Naive thymus-derived CD4-positive, alpha-beta T cell (primary cell): Measurements from ENCODE around the gene ABL1. TPM values are rescaled to one million over a fixed set of nuclear protein-coding genes. Genes with fewer than 3 reads are reported as not detected.

ENCODE experiments used
- ATAC-seq: fragments of 150-1000 bp; cut with Tn5 transposase; 2 replicates; pipeline ENCODE4 v1.10.0; 2021; ENCODE audit warnings: mild to moderate bottlenecking, moderate library complexity
- CTCF ChIA-PET: fragments of 350-600 bp; sonication (Branson Sonifier 250); formaldehyde crosslinking; loops from one replicate; lab custom pipeline; 2021; ENCODE audit warnings: antibody characterized with exemption; lab: Charles Lee
- POLR2A ChIA-PET: fragments of 350-600 bp; sonication (Branson Sonifier 250); formaldehyde crosslinking; loops from one replicate; lab custom pipeline; 2021; ENCODE audit warnings: antibody characterized with exemption, inconsistent platforms; lab: Charles Lee
- DNase-seq, 9 donors: peaks; one replicate each; pipeline versions ENCODE4 v3.0.0 to v3.0.0-alpha.2; 2020 to 2022; ENCODE audit warnings: mixed read lengths in 1 of 9
- H3K27ac ChIP-seq: one replicate; pipeline ENCODE4 v1.7.0; 2013; ENCODE audit warnings: mild to moderate bottlenecking, low read depth, low read length, moderate library complexity
- H3K27me3 ChIP-seq, 2 donors: one replicate each; pipeline ENCODE4 v1.7.0; 2013; ENCODE audit warnings: low read length in 2 of 2, mild to moderate bottlenecking in 2 of 2, moderate library complexity in 2 of 2; ENCODE audit not compliant: control insufficient read depth in 2 of 2, insufficient read depth in 2 of 2
- H3K36me3 ChIP-seq, 3 experiments: 1 replicate in 2 of 3; 2 replicates in 1 of 3; pipeline ENCODE4 v1.7.0; 2013; ENCODE audit warnings: low read length in 3 of 3, mild to moderate bottlenecking in 3 of 3, moderate library complexity in 1 of 3; ENCODE audit not compliant: insufficient read depth in 3 of 3, control insufficient read depth in 2 of 3
- H3K4me1 ChIP-seq, 2 donors: one replicate each; pipeline ENCODE4 v1.7.0; 2013; ENCODE audit warnings: low read length in 2 of 2, mild to moderate bottlenecking in 2 of 2, moderate library complexity in 1 of 2; ENCODE audit not compliant: control insufficient read depth in 2 of 2, insufficient read depth in 2 of 2
- H3K4me3 ChIP-seq: 2 replicates; pipeline ENCODE4 v1.7.0; 2013; ENCODE audit warnings: mild to moderate bottlenecking, low read length
- H3K9me3 ChIP-seq, 3 experiments: 1 replicate in 2 of 3; 2 replicates in 1 of 3; pipeline ENCODE4 v1.7.0; 2013; ENCODE audit warnings: low read length in 3 of 3; ENCODE audit not compliant: control insufficient read depth in 2 of 3
- H3K27ac Mint-ChIP-seq, 9 donors: one replicate each; pipeline ENCODE4 v1.8.0; 2020 to 2022; ENCODE audit warnings: mixed read lengths in 9 of 9, mild to moderate bottlenecking in 8 of 9, moderate library complexity in 5 of 9, inconsistent platforms in 2 of 9
- H3K27me3 Mint-ChIP-seq, 5 donors: one replicate each; pipeline ENCODE4 v1.8.0; 2021 to 2022; ENCODE audit warnings: mixed read lengths in 5 of 5, mild to moderate bottlenecking in 1 of 5
- H3K36me3 Mint-ChIP-seq, 5 donors: one replicate each; pipeline ENCODE4 v1.8.0; 2020 to 2022; ENCODE audit warnings: mixed read lengths in 5 of 5, mild to moderate bottlenecking in 3 of 5, inconsistent platforms in 1 of 5
- H3K4me1 Mint-ChIP-seq, 7 donors: one replicate each; pipeline ENCODE4 v1.8.0; 2020 to 2022; ENCODE audit warnings: mixed read lengths in 7 of 7, mild to moderate bottlenecking in 3 of 7, inconsistent platforms in 1 of 7
- H3K4me3 Mint-ChIP-seq, 10 donors: one replicate each; pipeline ENCODE4 v1.8.0; 2020 to 2022; ENCODE audit warnings: mild to moderate bottlenecking in 10 of 10, mixed read lengths in 10 of 10, moderate library complexity in 6 of 10, inconsistent platforms in 2 of 10
- H3K9me3 Mint-ChIP-seq, 11 donors: one replicate each; pipeline ENCODE4 v1.8.0; 2020 to 2022; ENCODE audit warnings: mixed read lengths in 11 of 11, mild to moderate bottlenecking in 4 of 11, inconsistent platforms in 1 of 11, moderate library complexity in 1 of 11
- intact Hi-C, 2 donors: fragments of 100-400 bp; cut with micrococcal nuclease; formaldehyde crosslinking; loops; one replicate each; pipeline ENCODE4 v1.15.1; 2023
- polyA plus RNA-seq, 2 donors: library from polyadenylated mRNA; unstranded; fragments of 300-500 nt; fragmentation: Illumina TruSeq; gene quantifications; one replicate each; pipeline ENCODE4 v1.2.3, GENCODE V29; 2021
- total RNA-seq, 6 experiments: library from RNA in 5 of 6; stranded (reverse) in 5 of 6; gene quantifications; 1 replicate in 5 of 6; 2 replicates in 1 of 6; pipeline ENCODE4 v1.2.3 and lab custom pipeline; 2021 to 2026

Gene ABL1
- total and polyA plus RNA-seq, 7 experiments from 2014 or later = 8.4 to 41.0 (median 39.1) TPM

GRCh38 chr9:130927338-130927737, 92.3 kb downstream of the ABL1 start:
- Histone ChIP-seq H3K9me3 (no peaks in the 10 kb centered on the region), H3K27ac (no peak overlapping the region), H3K36me3 (no peaks in the 10 kb centered on the region), H3K27me3 (no peaks in the 10 kb centered on the region), H3K4me3 (no peak overlapping the region), H3K4me1 (no peaks in the 10 kb centered on the region)
- ChIA-PET POLR2A (no interaction called here), CTCF (interaction anchor here (0.7 kb wide), 1 partner anchor 76 kb away, joined by 4 read pairs; no protein-coding TSS in a partner anchor)
- intact Hi-C loops = no loop called here
- no peaks in the 10 kb centered on the region for H3K36me3 Mint-ChIP-seq
- H3K27me3 Mint-ChIP-seq = peaks cover 7 to 25% (median 9%) of the 10 kb centered on the region in 5 donors
- no peak overlapping the region for H3K4me3 Mint-ChIP-seq
- ATAC-seq (no peak), DNase-seq (no peak)
- H3K4me1 Mint-ChIP-seq = no peaks in the 10 kb centered on the region
- H3K27ac Mint-ChIP-seq = no peak overlapping the region
- no peaks in the 10 kb centered on the region for H3K9me3 Mint-ChIP-seq

DNA sequence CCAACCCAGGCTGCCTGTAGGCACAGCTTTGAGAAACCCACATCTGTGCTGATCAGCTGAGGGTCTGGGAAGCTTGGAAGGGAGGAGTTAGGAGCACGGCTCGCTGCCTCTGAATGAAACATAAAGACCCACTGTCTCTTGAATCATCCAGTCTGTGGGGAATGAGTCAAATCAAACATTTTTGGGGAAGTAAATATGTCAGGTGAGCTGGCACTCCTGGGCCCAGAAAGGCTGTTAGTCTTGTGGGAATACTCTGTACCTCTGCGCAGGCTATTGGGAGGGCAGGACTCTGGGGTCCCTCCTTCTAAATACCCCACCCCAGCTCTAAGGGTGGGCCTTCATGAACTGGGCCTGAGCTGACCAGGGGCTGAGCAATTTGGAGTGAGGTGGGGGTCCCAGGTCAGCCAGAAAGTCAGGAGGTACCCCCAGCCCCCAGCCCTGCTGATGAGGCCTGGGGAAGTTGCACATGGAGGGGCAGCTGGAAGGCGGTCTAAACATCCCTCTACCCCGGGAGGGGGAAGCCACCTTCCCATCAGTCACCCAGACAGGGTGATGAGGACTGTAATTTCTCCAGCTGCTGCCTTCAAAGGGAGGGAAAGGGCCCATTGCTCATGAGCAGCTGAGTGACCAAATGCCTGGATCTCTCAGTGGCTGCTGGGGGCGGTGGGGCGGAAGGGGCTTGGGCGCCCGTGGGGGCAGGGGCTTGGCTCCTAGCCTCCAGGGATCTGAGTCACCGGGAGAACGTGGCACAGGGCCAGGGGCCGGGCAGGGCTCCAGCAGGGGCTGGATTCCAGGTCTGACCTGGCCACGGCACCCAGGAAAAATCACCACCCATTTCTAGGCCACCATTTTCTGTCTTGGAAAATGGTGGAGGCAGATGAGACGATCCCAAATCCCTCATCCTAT, 93.2 kb downstream of the ABL1 start:
- Histone ChIP-seq H3K4me1 (no peaks in the 10 kb centered on the region), H3K27ac (no peak overlapping the region), H3K4me3 (no peak overlapping the region), H3K9me3 (no peaks in the 10 kb centered on the region), H3K27me3 (no peaks in the 10 kb centered on the region), H3K36me3 (no peaks in the 10 kb centered on the region)
- Mint-ChIP-seq H3K27ac (no peak overlapping the region), H3K4me3 (no peak overlapping the region), H3K4me1 (peaks cover 0 to 4% (median 0%) of the 10 kb centered on the region in 7 donors), H3K27me3 (peaks cover 11 to 28% (median 18%) of the 10 kb centered on the region in 5 donors), H3K9me3 (no peaks in the 10 kb centered on the region), H3K36me3 (no peaks in the 10 kb centered on the region)
- POLR2A ChIA-PET = no interaction called here
- ATAC-seq (no peak), DNase-seq (no peak)
- CTCF ChIA-PET = no interaction called here
- intact Hi-C loops = no loop called here

GRCh38 chr9:130929571-130930038, 94.6 kb downstream of the ABL1 start:
- no peak overlapping the region for H3K4me3 Mint-ChIP-seq
- H3K4me1 ChIP-seq = no peaks in the 10 kb centered on the region
- H3K36me3 ChIP-seq = no peaks in the 10 kb centered on the region
- H3K27ac Mint-ChIP-seq = no peak overlapping the region
- H3K4me1 Mint-ChIP-seq = peaks cover 0 to 4% (median 0%) of the 10 kb centered on the region in 7 donors
- H3K4me3 ChIP-seq = no peak overlapping the region
- H3K9me3 Mint-ChIP-seq = no peaks in the 10 kb centered on the region
- no peaks in the 10 kb centered on the region for H3K27me3 ChIP-seq
- peaks cover 14 to 32% (median 20%) of the 10 kb centered on the region in 5 donors for H3K27me3 Mint-ChIP-seq
- CTCF ChIA-PET = no interaction called here
- no peaks in the 10 kb centered on the region for H3K36me3 Mint-ChIP-seq
- H3K27ac ChIP-seq = no peak overlapping the region
- intact Hi-C loops = no loop called here
- POLR2A ChIA-PET = no interaction called here
- no peaks in the 10 kb centered on the region for H3K9me3 ChIP-seq
- DNase-seq (no peak), ATAC-seq (no peak)

GRCh38 chr9:130930132-130930803, 95.2 kb downstream of the ABL1 start:
- no peaks in the 10 kb centered on the region for H3K36me3 ChIP-seq
- no peak overlapping the region for H3K27ac Mint-ChIP-seq
- intact Hi-C loops = no loop called here
- no peak overlapping the region for H3K4me3 ChIP-seq
- no peak overlapping the region for H3K4me3 Mint-ChIP-seq
- no peak for DNase-seq
- peaks cover 0 to 4% (median 0%) of the 10 kb centered on the region in 7 donors for H3K4me1 Mint-ChIP-seq
- H3K36me3 Mint-ChIP-seq = no peaks in the 10 kb centered on the region
- H3K27me3 ChIP-seq = no peaks in the 10 kb centered on the region
- no peaks in the 10 kb centered on the region for H3K9me3 Mint-ChIP-seq
- H3K9me3 ChIP-seq = no peaks in the 10 kb centered on the region
- ChIA-PET CTCF (no interaction called here), POLR2A (no interaction called here)
- H3K27me3 Mint-ChIP-seq = peaks cover 20 to 38% (median 27%) of the 10 kb centered on the region in 5 donors
- H3K27ac ChIP-seq = no peak overlapping the region
- no peaks in the 10 kb centered on the region for H3K4me1 ChIP-seq
- ATAC-seq = no peak

DNA sequence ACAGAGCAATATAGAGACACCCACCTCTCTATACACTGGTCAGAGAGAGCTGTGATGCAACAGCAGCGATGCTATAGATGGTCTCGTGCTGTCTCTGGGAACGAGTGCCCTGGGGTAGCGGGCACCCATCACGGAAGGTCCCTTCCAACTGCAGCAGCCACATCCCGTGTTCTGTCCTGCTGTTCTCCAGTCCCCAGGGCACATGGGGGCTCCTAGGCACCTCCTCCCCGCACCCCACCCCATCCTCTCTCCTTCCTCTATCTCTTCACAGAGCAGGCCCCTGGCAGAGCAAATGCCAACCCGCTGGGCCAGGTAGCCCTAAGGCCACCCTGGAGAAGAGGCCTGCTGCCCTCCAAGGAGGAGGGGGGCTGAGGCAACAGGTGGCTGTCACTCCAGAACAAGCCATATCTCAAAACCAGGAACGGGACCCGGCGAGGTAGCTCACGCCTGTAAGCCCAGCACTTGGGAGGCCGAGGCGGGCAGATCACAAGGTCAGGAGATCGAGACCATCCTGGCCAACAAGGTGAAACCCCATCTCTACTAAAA, 95.8 kb downstream of the ABL1 start:
- intact Hi-C loops = no loop called here
- POLR2A ChIA-PET = no interaction called here
- CTCF ChIA-PET = no interaction called here
- Mint-ChIP-seq H3K27me3 (peaks cover 22 to 43% (median 31%) of the 10 kb centered on the region in 5 donors), H3K4me1 (peaks cover 0 to 4% (median 0%) of the 10 kb centered on the region in 7 donors), H3K36me3 (no peaks in the 10 kb centered on the region), H3K9me3 (no peaks in the 10 kb centered on the region), H3K27ac (peak overlapping the region in 1 of 9 donors; percentile 2), H3K4me3 (no peak overlapping the region)
- DNase-seq (no peak), ATAC-seq (no peak)
- Histone ChIP-seq H3K27ac (no peak overlapping the region), H3K27me3 (no peaks in the 10 kb centered on the region), H3K4me3 (no peak overlapping the region), H3K9me3 (no peaks in the 10 kb centered on the region), H3K4me1 (no peaks in the 10 kb centered on the region), H3K36me3 (no peaks in the 10 kb centered on the region)

- Mint-ChIP-seq H3K27me3 (peaks cover 25 to 48% (median 38%) of the 10 kb centered on the region in 5 donors), H3K27ac (peak overlapping the region in 1 of 9 donors; percentile 2), H3K9me3 (peaks cover 0 to 2% (median 0%) of the 10 kb centered on the region in 11 donors), H3K4me1 (peaks cover 0 to 5% (median 0%) of the 10 kb centered on the region in 7 donors), H3K4me3 (no peak overlapping the region), H3K36me3 (no peaks in the 10 kb centered on the region)
- intact Hi-C loops = no loop called here
- no peak overlapping the region for H3K4me3 ChIP-seq
- POLR2A ChIA-PET = no interaction called here
- no peaks in the 10 kb centered on the region for H3K36me3 ChIP-seq
- H3K9me3 ChIP-seq = no peaks in the 10 kb centered on the region
- H3K27me3 ChIP-seq = no peaks in the 10 kb centered on the region
- ATAC-seq = no peak
- H3K4me1 ChIP-seq = no peaks in the 10 kb centered on the region
- CTCF ChIA-PET = no interaction called here
- DNase-seq = no peak
- H3K27ac ChIP-seq = no peak overlapping the region
Observed at GRCh38 chr9:130931508-130932254, 96.6 kb downstream of the ABL1 start.
